GM12891 (cell line): Measurements from ENCODE around the gene HIF3A.

Experiments
- POLR2A ChIP-seq: IDR thresholded peaks from 2 replicates; pipeline ENCODE4 v1.6.1; 2011; ENCODE audit warnings: low read depth, low read length, control low read depth
- POLR2AphosphoS5 ChIP-seq: IDR thresholded peaks from 2 replicates; pipeline ENCODE4 v1.6.1; 2011; ENCODE audit warnings: low read depth, low read length, control low read depth
- SPI1 ChIP-seq: IDR thresholded peaks from 2 replicates; pipeline ENCODE4 v1.6.1; 2011; ENCODE audit warnings: low read depth, low read length, control low read depth
- TAF1 ChIP-seq: IDR thresholded peaks from 2 replicates; pipeline ENCODE4 v1.6.1; 2011; ENCODE audit warnings: low read depth, low read length, control low read depth

GRCh38 chr19:46364359-46364758 is 67.5 kb downstream of the HIF3A start:
- TF ChIP-seq POLR2AphosphoS5 (no peak), POLR2A (no peak), TAF1 (no peak), SPI1 (no peak)
